Activated B cell treated with CpG ODN at 0.5 μM for 24 hours (primary cell): ENCODE measurements around the gene CTSH. TPM values are rescaled to one million over a fixed set of nuclear protein-coding genes. Genes with fewer than 3 reads are reported as not detected.

Experiments used
- ATAC-seq: fragments of 200-7000 bp; cut with Tn5 transposase; one replicate; pipeline ENCODE4 v1.10.0; 2021; ENCODE audit warnings: low read depth, mild to moderate bottlenecking, moderate library complexity
- CTCF ChIA-PET: fragments of 350-600 bp; sonication (Branson Sonifier 250); formaldehyde crosslinking; loops from one replicate; lab custom pipeline; 2021; ENCODE audit warnings: antibody characterized with exemption; lab: Charles Lee
- POLR2A ChIA-PET: fragments of 350-600 bp; sonication (Branson Sonifier 250); formaldehyde crosslinking; loops from one replicate; lab custom pipeline; 2021; ENCODE audit warnings: antibody characterized with exemption; lab: Charles Lee
- DNase-seq: peaks from one replicate; pipeline ENCODE4 v3.0.0; 2022
- H3K27ac Mint-ChIP-seq: one replicate; pipeline ENCODE4 v1.8.0; 2020; ENCODE audit warnings: mixed read lengths
- H3K27me3 Mint-ChIP-seq: one replicate; pipeline ENCODE4 v1.8.0; 2021; ENCODE audit warnings: mixed read lengths
- H3K36me3 Mint-ChIP-seq: one replicate; pipeline ENCODE4 v1.8.0; 2021; ENCODE audit warnings: low read depth, mixed read lengths
- H3K4me1 Mint-ChIP-seq: one replicate; pipeline ENCODE4 v1.8.0; 2021; ENCODE audit warnings: mixed read lengths
- H3K4me3 Mint-ChIP-seq: one replicate; pipeline ENCODE4 v1.8.0; 2020; ENCODE audit warnings: mild to moderate bottlenecking, mixed read lengths
- H3K9me3 Mint-ChIP-seq: one replicate; pipeline ENCODE4 v1.8.0; 2020; ENCODE audit warnings: mixed read lengths
- CTCF ChIP-seq: fragments of 200-600 bp; IDR thresholded peaks from one replicate; pipeline ENCODE4 v1.8.0; 2022; ENCODE audit warnings: antibody characterized with exemption, mild to moderate bottlenecking
- intact Hi-C: fragments of 100-400 bp; cut with micrococcal nuclease; formaldehyde crosslinking; loops from one replicate; pipeline ENCODE4 v1.15.1; 2024
- total RNA-seq: library from RNA; stranded (reverse); gene quantifications from 2 replicates; pipeline ENCODE4 v1.2.3, GENCODE V29; 2022

The CTSH gene
- 721 and 762 TPM in 2 replicates for total RNA-seq

GRCh38 chr15:78944669-78945407, at the start of gene CTSH:
CTSH (minus strand) TSS chr15:78945046; CDS start chr15:78944981, 65 bp downstream.
- CTCF ChIA-PET: interaction anchor here (0.7 to 1.9 kb wide), 6 partner anchors 9 to 239 kb away, joined by 3 to 9 read pairs (median 4); no protein-coding TSS in a partner anchor
- ATAC-seq: peak; percentile 95
- Mint-ChIP-seq H3K36me3 (peaks cover 35% of the 10 kb centered on the region), H3K4me1 (peaks cover 40% of the 10 kb centered on the region), H3K27me3 (no peaks in the 10 kb centered on the region), H3K4me3 (peak within 1 kb of the TSS; percentile 98), H3K9me3 (no peaks in the 10 kb centered on the region), H3K27ac (peak within 1 kb of the TSS; percentile 89)
- no peak for TF ChIP-seq CTCF
- intact Hi-C loops: loop anchor here (1.0 to 5.0 kb wide), 3 partner anchors 32 to 1207 kb away; partner anchors contain the start of gene FAH
- DNase-seq: peak; percentile 91
- POLR2A ChIA-PET: interaction anchor here (0.5 to 3.2 kb wide), 18 partner anchors 9 to 405 kb away, joined by 3 to 42 read pairs (median 6); partner anchors contain the start of genes MORF4L1 and PSMA4

- ATAC-seq: no peak
- CTCF ChIA-PET: no interaction called here
Observed at GRCh38 chr15:78993931-78994530, 49.2 kb upstream of the CTSH start.

GRCh38 chr15:78993257-78993930, 48.5 kb upstream of the CTSH start:
- Mint-ChIP-seq H3K36me3 (peaks cover 3% of the 10 kb centered on the region), H3K4me3 (no peak overlapping the region), H3K27me3 (no peaks in the 10 kb centered on the region), H3K4me1 (peaks cover 19% of the 10 kb centered on the region), H3K9me3 (no peaks in the 10 kb centered on the region), H3K27ac (peak overlapping the region; percentile 50)
- intact Hi-C loops: no loop called here
- ATAC-seq: no peak
- POLR2A ChIA-PET: no interaction called here
- TF ChIP-seq CTCF: no peak
- no peak for DNase-seq
- CTCF ChIA-PET: no interaction called here

More at GRCh38 chr15:78993931-78994530, 49.2 kb upstream of the CTSH start:
- Mint-ChIP-seq H3K36me3 (peaks cover 3% of the 10 kb centered on the region), H3K9me3 (no peaks in the 10 kb centered on the region), H3K27me3 (no peaks in the 10 kb centered on the region), H3K4me1 (peaks cover 14% of the 10 kb centered on the region), H3K4me3 (no peak overlapping the region), H3K27ac (no peak overlapping the region)
- no peak for TF ChIP-seq CTCF
- intact Hi-C loops: no loop called here
- no peak for DNase-seq
- POLR2A ChIA-PET: interaction anchor here (0.7 to 1.5 kb wide), 2 partner anchors 17 to 23 kb away, joined by 5 to 13 read pairs; no protein-coding TSS in a partner anchor

GRCh38 chr15:78992416-78993256, 47.8 kb upstream of the CTSH start:
- CTCF ChIA-PET: interaction anchor here (1.5 kb wide), 1 partner anchor 13 kb away, joined by 4 read pairs; no protein-coding TSS in a partner anchor
- Mint-ChIP-seq H3K4me3 (no peak overlapping the region), H3K4me1 (peaks cover 26% of the 10 kb centered on the region), H3K9me3 (no peaks in the 10 kb centered on the region), H3K27ac (peak overlapping the region; percentile 50), H3K27me3 (no peaks in the 10 kb centered on the region), H3K36me3 (peaks cover 3% of the 10 kb centered on the region)
- DNase-seq (no peak), ATAC-seq (peak; percentile 27)
- TF ChIP-seq CTCF: no peak
- intact Hi-C loops: no loop called here
- POLR2A ChIA-PET: no interaction called here
